Heart left ventricle (tissue), 13 donors: ENCODE measurements around the gene MEX3D.

Source experiments
- POLR2A ChIP-seq, 2 donors: fragments of 450-650 bp; IDR thresholded peaks; one replicate each; pipeline ENCODE4 v1.6.1; 2017; ENCODE audit warnings: antibody characterized with exemption in 2 of 2, mild to moderate bottlenecking in 2 of 2, moderate library complexity in 2 of 2
- TF ChIP-seq, protein P1 (sequence below), 12 donors: fragments of 200-600 bp; sonication (generic) in 4 of 12; IDR thresholded peaks; one replicate each; pipeline versions ENCODE4 v1.5.0 to v1.8.0; 2018 to 2022; ENCODE audit warnings: antibody characterized with exemption in 12 of 12, mild to moderate bottlenecking in 5 of 12
- donor health status: ischemic (EF 13 %, LVEDD 7.1; RV severe dilation, severe dysfunction).
- donor health status: DM: no; HTN: yes; CAD: no.
- donor health status: DM: no; HTN: no; CAD: no.
- donor health status: ischemic (EF 25% LVEDD 6.9; RV normal size, moderate dysfunction).
- donor health status: ischemic (EF 25% LVEDD 5.7; RV mildly dilated, moderate dysfunction).
- donor health status: ischemic (EF 35%, LVEDD 5.7; RV mildly dilated, moderate dysfunction).
- donor health status: nonischemic (EF 11% LVEDD 7.7; RV severe dilation, severe dysfunction).
- donor health status: DM: yes; HTN: yes; CAD: no.
- donor health status: PGD.
- donor health status: ischemic (EF 29% LVEDD 5.4; RV normal size, mild dysfunction).
- donor health status: nonischemic (EF 23%, LVEDD 6.1; RV moderate dilation, normal function).

DNA sequence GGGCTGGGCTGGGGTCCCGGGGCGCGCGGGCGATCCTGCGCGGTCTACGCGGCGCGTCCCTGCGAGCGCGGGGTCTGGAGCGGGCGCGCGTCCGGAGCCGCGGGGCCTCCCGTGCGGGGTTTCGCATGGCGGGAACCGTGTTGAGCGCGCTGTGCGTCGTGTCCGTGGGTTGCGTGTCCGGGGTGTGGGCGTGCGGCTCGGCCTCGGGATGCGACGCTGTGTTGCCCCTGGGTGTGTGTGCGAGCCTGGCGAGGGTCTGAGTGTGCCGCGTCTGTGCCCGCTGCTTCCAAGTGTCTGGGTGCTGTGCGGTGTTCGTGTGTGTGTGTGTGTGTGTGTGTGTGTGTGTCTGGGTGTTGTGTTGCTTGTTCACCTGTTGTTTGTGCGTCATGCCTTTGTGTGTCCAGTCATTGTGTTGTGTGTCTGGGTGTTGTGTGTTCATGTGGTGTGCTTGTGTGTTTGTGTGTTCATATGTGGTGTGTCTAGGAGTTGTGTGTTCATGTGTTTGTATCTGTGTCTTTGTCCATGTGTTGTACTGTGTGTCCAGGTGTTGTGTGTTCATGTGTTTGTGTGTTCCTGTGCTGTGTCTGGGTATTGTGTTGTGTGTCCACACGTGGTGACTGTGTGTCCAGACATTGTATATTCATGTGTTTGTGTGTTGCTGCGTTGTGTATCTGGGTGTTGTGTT lies 43.7 kb downstream of the MEX3D start:
- TF ChIP-seq, protein P1, sequence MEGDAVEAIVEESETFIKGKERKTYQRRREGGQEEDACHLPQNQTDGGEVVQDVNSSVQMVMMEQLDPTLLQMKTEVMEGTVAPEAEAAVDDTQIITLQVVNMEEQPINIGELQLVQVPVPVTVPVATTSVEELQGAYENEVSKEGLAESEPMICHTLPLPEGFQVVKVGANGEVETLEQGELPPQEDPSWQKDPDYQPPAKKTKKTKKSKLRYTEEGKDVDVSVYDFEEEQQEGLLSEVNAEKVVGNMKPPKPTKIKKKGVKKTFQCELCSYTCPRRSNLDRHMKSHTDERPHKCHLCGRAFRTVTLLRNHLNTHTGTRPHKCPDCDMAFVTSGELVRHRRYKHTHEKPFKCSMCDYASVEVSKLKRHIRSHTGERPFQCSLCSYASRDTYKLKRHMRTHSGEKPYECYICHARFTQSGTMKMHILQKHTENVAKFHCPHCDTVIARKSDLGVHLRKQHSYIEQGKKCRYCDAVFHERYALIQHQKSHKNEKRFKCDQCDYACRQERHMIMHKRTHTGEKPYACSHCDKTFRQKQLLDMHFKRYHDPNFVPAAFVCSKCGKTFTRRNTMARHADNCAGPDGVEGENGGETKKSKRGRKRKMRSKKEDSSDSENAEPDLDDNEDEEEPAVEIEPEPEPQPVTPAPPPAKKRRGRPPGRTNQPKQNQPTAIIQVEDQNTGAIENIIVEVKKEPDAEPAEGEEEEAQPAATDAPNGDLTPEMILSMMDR (IDR thresholded peaks at IDR 0.05): no peak
- TF ChIP-seq POLR2A (IDR thresholded peaks at IDR 0.05): no peak
